AG09319 (cell line): ENCODE data around the gene COL6A1.

Experiments
- DNase-seq: peaks from one replicate; pipeline ENCODE4 v3.0.0-alpha.2; 2010; ENCODE audit warnings: low read depth; ENCODE audit errors: extremely low read depth
- TF ChIP-seq, protein P1 (sequence below): IDR thresholded peaks from 2 replicates; pipeline ENCODE4 v1.5.1; 2011; ENCODE audit warnings: low read depth, mild to moderate bottlenecking, inconsistent platforms, low read length, moderate library complexity

Gene COL6A1

DNA sequence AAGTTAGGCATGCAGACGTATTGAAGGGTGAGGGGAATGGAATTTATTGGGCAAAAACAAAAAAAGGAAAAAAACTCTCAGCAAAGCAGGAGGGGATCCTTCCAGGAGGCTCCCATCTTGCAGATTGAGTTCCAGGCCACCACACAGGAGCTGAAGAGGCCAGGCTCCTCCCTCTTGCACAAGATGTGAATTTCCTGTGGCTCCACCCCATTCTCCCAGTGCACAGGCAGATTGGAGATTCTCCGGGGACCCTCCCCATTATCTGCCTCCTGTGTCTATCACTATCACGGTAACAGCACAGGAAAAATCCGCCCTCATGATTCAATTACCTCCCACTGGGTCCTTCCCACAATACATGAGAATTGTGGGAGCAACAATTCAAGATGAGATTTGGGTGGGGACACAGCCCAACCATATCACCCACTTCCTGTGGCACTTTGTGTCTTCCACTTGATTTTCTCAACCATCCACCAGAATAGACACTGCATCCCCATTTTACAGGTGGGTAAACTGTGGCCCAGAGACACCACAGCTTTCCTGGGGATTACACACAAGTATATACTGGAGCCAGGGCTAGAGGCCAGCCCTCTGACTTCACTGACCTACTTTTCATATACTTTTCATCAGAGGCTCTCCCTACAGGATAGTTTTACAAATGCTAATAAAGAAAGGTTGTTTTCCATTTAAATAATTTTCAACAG, 18.9 kb upstream of the COL6A1 start:
- TF ChIP-seq, protein P1, sequence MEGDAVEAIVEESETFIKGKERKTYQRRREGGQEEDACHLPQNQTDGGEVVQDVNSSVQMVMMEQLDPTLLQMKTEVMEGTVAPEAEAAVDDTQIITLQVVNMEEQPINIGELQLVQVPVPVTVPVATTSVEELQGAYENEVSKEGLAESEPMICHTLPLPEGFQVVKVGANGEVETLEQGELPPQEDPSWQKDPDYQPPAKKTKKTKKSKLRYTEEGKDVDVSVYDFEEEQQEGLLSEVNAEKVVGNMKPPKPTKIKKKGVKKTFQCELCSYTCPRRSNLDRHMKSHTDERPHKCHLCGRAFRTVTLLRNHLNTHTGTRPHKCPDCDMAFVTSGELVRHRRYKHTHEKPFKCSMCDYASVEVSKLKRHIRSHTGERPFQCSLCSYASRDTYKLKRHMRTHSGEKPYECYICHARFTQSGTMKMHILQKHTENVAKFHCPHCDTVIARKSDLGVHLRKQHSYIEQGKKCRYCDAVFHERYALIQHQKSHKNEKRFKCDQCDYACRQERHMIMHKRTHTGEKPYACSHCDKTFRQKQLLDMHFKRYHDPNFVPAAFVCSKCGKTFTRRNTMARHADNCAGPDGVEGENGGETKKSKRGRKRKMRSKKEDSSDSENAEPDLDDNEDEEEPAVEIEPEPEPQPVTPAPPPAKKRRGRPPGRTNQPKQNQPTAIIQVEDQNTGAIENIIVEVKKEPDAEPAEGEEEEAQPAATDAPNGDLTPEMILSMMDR, result no peak
- DNase-seq, result no peak

DNA sequence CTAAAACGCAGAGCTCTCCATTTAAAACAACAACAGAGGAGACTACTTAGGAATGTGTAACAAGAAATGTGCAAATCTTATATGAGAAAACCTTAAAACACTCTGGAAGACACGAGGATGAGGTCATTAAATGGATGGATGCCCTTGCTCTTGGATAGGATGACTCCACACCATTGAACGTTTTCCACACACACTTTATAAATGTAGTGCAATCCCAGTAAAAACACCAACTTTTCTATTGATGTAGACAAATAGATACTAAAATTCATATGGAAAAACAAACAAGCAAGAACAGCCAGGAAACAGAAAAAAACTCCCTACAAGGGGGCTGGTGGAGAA, 18.4 kb upstream of the COL6A1 start:
- no peak for DNase-seq
- TF ChIP-seq, protein P1, result no peak

DNA sequence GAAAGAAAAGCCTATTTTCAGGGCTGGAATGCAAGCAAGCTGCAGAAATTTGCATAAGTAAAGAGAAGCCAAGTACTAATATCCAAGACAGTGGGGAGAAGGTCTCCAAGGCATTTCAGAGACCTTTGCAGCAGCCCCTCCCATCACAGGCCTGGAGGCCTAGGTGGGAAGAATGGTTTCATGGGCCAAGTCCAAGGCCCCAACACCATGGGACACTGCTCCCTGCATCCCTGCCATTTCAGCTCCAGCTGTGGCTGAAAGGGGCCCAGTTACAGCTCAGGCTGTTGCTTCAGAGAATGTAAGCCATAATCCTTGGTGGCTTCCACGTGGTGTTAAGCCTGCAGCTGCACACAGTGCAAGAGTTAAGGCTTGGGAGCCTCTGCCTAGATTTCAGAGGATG, 16.9 kb upstream of the COL6A1 start:
- TF ChIP-seq, protein P1, result no peak
- DNase-seq, result no peak

DNA sequence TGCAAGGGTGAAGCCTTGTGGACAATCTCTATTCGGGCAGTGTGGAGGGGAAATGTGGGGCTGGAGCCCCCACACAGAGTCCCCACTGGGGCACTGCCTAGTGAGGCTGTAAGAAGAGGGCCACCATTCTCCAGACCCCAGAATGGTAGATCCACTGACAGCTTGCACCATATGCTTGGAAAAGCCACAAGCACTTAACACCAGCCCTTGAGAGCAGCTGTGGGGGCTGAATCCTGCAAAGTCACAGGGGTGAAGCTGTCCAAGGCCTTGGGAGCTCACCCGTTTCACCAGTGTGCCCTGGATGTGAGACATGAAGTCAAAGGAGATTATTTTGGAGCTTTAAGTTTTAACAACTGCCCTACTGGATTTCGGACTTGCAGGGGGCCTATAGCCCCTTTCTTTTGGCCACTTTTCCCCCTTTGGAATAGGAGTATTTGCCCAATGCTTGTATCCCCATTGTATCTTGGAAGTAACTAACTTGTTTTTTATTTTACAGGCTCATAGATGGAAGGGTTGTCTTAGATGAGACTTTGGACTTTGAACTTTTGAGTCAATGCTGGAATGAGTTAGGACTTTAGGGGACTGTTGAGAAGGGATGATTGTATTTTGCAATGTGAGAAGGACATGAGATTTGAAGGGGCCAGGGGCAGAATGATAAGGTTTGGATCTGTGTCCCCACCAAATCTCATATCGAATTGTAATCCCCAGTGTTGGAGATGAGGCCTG, 16.3 kb upstream of the COL6A1 start:
- DNase-seq, result no peak
- TF ChIP-seq, protein P1, result no peak

DNA sequence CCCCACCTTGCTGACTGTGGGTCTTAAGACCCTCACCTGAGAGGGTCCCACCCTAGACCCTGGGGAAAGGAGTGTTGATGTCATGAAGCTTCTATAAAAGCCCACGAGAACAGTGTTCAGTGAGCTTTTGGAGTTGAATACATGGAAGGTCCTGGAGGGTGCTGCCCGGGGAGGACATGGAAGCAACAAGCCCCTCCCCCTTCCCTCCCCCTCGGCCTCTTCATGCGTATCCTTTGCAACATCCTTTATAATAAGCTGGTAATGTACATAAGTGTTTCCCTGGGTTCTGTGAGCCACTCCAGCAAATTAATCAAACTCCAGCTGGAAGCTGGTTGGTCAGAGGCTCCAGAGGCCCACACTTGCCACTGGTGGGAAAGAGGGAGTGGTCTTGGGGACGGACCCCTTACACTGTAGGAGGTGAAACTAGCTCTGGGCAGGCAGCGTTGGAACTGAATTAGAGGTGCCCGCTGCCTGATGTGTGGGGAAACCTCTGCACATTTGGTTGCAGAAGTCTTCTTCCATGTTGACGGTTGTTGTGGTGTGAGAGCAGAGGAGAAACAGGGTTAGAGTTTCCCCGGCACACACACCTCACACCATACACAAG, 14.7 kb upstream of the COL6A1 start:
- DNase-seq, result no peak
- TF ChIP-seq, protein P1, result no peak

DNA sequence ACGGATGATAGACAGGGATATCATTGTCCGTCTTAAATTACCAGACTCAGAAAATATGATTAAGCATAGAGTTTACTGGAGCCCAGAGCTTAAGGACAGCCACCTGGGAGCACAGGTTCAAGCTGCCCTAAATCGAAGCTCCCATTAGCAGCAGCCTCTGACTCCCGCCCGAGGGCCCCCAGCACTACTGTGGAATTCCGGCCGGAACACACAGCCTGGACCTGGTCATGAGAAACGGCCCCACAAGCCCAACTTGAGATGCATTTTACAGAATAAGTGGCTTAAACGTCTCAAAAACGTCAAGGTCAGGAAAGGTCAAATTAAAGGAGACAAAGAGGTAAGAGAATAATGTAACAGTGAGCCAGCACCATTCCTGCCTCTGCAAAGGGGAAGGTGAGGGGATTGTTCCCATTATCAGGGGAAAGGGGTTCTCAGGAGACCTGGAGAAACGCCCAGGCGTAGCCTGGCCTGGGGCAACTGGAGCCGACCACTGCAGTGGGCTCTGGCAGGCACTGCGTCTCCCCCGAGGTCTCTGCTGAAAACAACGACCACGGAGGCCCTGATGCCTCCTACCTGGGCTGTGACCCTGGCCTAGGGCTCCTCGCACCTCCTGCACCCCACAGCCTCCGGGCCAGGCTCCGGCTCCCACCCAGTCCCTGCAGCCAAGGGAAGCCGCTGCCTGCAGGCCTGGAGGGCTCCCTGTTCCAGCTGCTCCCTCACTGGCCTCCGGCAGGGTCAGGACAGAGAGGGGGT, 11.5 kb upstream of the COL6A1 start:
- DNase-seq, result no peak
- TF ChIP-seq, protein P1, result no peak
